GM23338 (cell line): ENCODE measurements around the gene C14orf132. TPM values are rescaled to one million over a fixed set of nuclear protein-coding genes. Genes with fewer than 3 reads are reported as not detected.

Experiments used
- ATAC-seq: fragments of 200-7000 bp; cut with Tn5 transposase; 3 replicates; pipeline ENCODE4 v1.9.1; 2020
- DNase-seq: peaks from one replicate; pipeline ENCODE4 v3.0.0-alpha.2; 2015; ENCODE audit warnings: low spot score
- H2AFZ ChIP-seq: fragments of 200-600 bp; sonication (generic); 2 replicates; pipeline ENCODE4 v1.8.0; 2016; ENCODE audit warnings: antibody characterized with exemption, mild to moderate bottlenecking, moderate library complexity
- H3F3A ChIP-seq: fragments of 200-600 bp; sonication (generic); replicated peaks from 2 replicates; pipeline ENCODE4 v1.8.0; 2017; ENCODE audit warnings: antibody characterized with exemption, mixed run types, low read depth
- H3K27ac ChIP-seq: fragments of 200-600 bp; sonication (generic); 2 replicates; pipeline ENCODE4 v1.6.1; 2016; ENCODE audit warnings: low read depth
- H3K27me3 ChIP-seq: fragments of 200-600 bp; sonication (generic); 2 replicates; pipeline ENCODE4 v1.8.0; 2016; ENCODE audit warnings: mild to moderate bottlenecking, mixed run types, moderate library complexity; ENCODE audit not compliant: insufficient read depth
- H3K36me3 ChIP-seq: fragments of 200-600 bp; sonication (generic); 2 replicates; pipeline ENCODE4 v1.8.0; 2016; ENCODE audit warnings: mild to moderate bottlenecking; ENCODE audit not compliant: insufficient read depth
- H3K4me1 ChIP-seq: fragments of 200-600 bp; sonication (generic); 2 replicates; pipeline ENCODE4 v1.8.0; 2016; ENCODE audit warnings: mild to moderate bottlenecking, moderate library complexity; ENCODE audit not compliant: insufficient read depth
- H3K4me2 ChIP-seq: fragments of 200-600 bp; sonication (generic); 2 replicates; pipeline ENCODE4 v1.7.1; 2017; ENCODE audit warnings: mixed run types
- H3K4me3 ChIP-seq: fragments of 200-600 bp; sonication (generic); 2 replicates; pipeline ENCODE4 v1.6.1; 2016; ENCODE audit warnings: mixed run types
- H3K79me2 ChIP-seq: fragments of 200-600 bp; sonication (generic); replicated peaks from 2 replicates; pipeline ENCODE4 v1.8.0; 2017; ENCODE audit warnings: mild to moderate bottlenecking; ENCODE audit not compliant: insufficient read depth
- H3K9me2 ChIP-seq: fragments of 200-600 bp; sonication (generic); 2 replicates; pipeline ENCODE4 v1.8.0; 2017; ENCODE audit not compliant: insufficient read depth
- H4K20me1 ChIP-seq: fragments of 200-600 bp; sonication (generic); replicated peaks from 2 replicates; pipeline ENCODE4 v1.8.0; 2017; ENCODE audit warnings: mild to moderate bottlenecking; ENCODE audit not compliant: insufficient read depth
- H3K27ac Mint-ChIP-seq: 2 replicates; pipeline ENCODE4 v1.8.0; 2020; ENCODE audit warnings: inconsistent platforms, mild to moderate bottlenecking, moderate library complexity, mixed read lengths
- H3K27me3 Mint-ChIP-seq: 3 replicates; pipeline ENCODE4 v1.8.0; 2022; ENCODE audit warnings: low read depth, mild to moderate bottlenecking, moderate library complexity, mixed read lengths, inconsistent platforms; ENCODE audit not compliant: insufficient read depth, poor library complexity
- H3K36me3 Mint-ChIP-seq: 3 replicates; pipeline ENCODE4 v1.8.0; 2021; ENCODE audit warnings: low read depth, mild to moderate bottlenecking, inconsistent platforms, moderate library complexity, mixed read lengths
- H3K4me1 Mint-ChIP-seq: 3 replicates; pipeline ENCODE4 v1.8.0; 2020; ENCODE audit warnings: mild to moderate bottlenecking, inconsistent platforms, mixed read lengths
- H3K4me3 Mint-ChIP-seq: 3 replicates; pipeline ENCODE4 v1.8.0; 2021; ENCODE audit warnings: moderate library complexity, mild to moderate bottlenecking, inconsistent platforms, mixed read lengths
- H3K9me3 Mint-ChIP-seq: 3 replicates; pipeline ENCODE4 v1.8.0; 2020; ENCODE audit warnings: moderate library complexity, mild to moderate bottlenecking, inconsistent platforms, mixed read lengths
- CREB1 ChIP-seq: fragments of 250-450 bp; sonication (Bioruptor Pico); IDR thresholded peaks from 2 replicates; pipeline ENCODE4 v1.5.0; 2020; ENCODE audit warnings: low read depth, mild to moderate bottlenecking, moderate library complexity
- CTCF ChIP-seq, 2 experiments: fragments of 200-600 bp in 1 of 2; sonication (generic) in 1 of 2; conservative IDR thresholded peaks; 2 replicates each; pipeline versions ENCODE4 v1.5.1 to v1.6.1; 2016 to 2017; ENCODE audit warnings: antibody characterized with exemption in 2 of 2, low read depth in 2 of 2, mild to moderate bottlenecking in 2 of 2, moderate library complexity in 1 of 2
- ETS1 ChIP-seq: IDR thresholded peaks from 2 replicates; pipeline ENCODE4 v1.6.1; 2016; ENCODE audit warnings: antibody characterized with exemption
- EZH2 ChIP-seq: fragments of 200-600 bp; sonication (generic); IDR thresholded peaks from one replicate; pipeline ENCODE4 v1.8.0; 2017; ENCODE audit warnings: antibody characterized with exemption, mild to moderate bottlenecking, low read depth; ENCODE audit not compliant: unreplicated experiment
- EZH2phosphoT487 ChIP-seq: fragments of 200-600 bp; sonication (generic); IDR thresholded peaks from one replicate; pipeline ENCODE4 v1.8.1; 2018; ENCODE audit warnings: antibody characterized with exemption; ENCODE audit not compliant: unreplicated experiment
- JUNB ChIP-seq: IDR thresholded peaks from one replicate; pipeline ENCODE4 v1.6.1; 2016; ENCODE audit warnings: antibody characterized with exemption; ENCODE audit not compliant: unreplicated experiment
- NANOG ChIP-seq: IDR thresholded peaks from 2 replicates; pipeline ENCODE4 v1.6.1; 2016; ENCODE audit warnings: antibody characterized with exemption, borderline replicate concordance
- POLR2AphosphoS5 ChIP-seq: IDR thresholded peaks from 2 replicates; pipeline ENCODE4 v1.6.1; 2016; ENCODE audit warnings: antibody characterized with exemption, low read depth
- REST ChIP-seq: IDR thresholded peaks from one replicate; pipeline ENCODE4 v1.6.1; 2018; ENCODE audit warnings: antibody characterized with exemption; ENCODE audit not compliant: unreplicated experiment
- STAT1 ChIP-seq: IDR thresholded peaks from one replicate; pipeline ENCODE4 v1.6.1; 2016; ENCODE audit warnings: antibody characterized with exemption; ENCODE audit not compliant: unreplicated experiment
- ZNF114 ChIP-seq: fragments of 250-450 bp; sonication (Bioruptor Pico); IDR thresholded peaks from 2 replicates; pipeline ENCODE4 v1.5.0; 2020; ENCODE audit warnings: mild to moderate bottlenecking, moderate library complexity
- ZNF331 ChIP-seq: fragments of 250-450 bp; sonication (Bioruptor Pico); IDR thresholded peaks from 2 replicates; pipeline ENCODE4 v1.5.0; 2020; ENCODE audit warnings: low read depth, mild to moderate bottlenecking, moderate library complexity
- ZNF462 ChIP-seq: fragments of 250-450 bp; sonication (Bioruptor Pico); IDR thresholded peaks from 2 replicates; pipeline ENCODE4 v1.5.0; 2020; ENCODE audit warnings: mild to moderate bottlenecking, moderate library complexity
- polyA plus RNA-seq: library from polyadenylated mRNA; unstranded; fragments of >200 nt; fragmentation: Nextera tagmentation; extraction: Ambion mirVana; gene quantifications from 2 replicates; pipeline ENCODE4 v1.2.1, GENCODE V29; 2016
- total RNA-seq: library from RNA; depleted of rRNA; stranded (reverse); fragments of >200 nt; shearing (Covaris generic); gene quantifications from 2 replicates; pipeline ENCODE4 v1.2.3, GENCODE V29; 2014

The C14orf132 gene
- total and polyA plus RNA-seq, 2 experiments from 2014 or later, result 13.8 to 16.2 TPM

GRCh38 chr14:96037891-96038557, 1.1 kb upstream of the C14orf132 start:
- peak overlapping the region; percentile 93; the same call in 1 of the 2 replicates for H2AFZ ChIP-seq
- no peaks in the 10 kb centered on the region for H3K9me2 ChIP-seq
- Mint-ChIP-seq H3K27me3 (peaks cover 27% of the 10 kb centered on the region), H3K27ac (no peak overlapping the region), H3K9me3 (no peaks in the 10 kb centered on the region), H3K4me3 (peak overlapping the region; percentile 67), H3K36me3 (no peaks in the 10 kb centered on the region; the same call in 2 of the 3 replicates), H3K4me1 (peaks cover 18% of the 10 kb centered on the region)
- no peak for TF ChIP-seq EZH2
- no peak for TF ChIP-seq CTCF (conservative IDR thresholded peaks at IDR 0.05; ENCODE audit: low read depth in 2 of 2)
- TF ChIP-seq POLR2AphosphoS5, result no peak
- TF ChIP-seq CREB1, result no peak
- TF ChIP-seq NANOG, result no peak
- no peak for TF ChIP-seq EZH2phosphoT487
- TF ChIP-seq STAT1, result no peak
- TF ChIP-seq ETS1, result no peak
- no peak for TF ChIP-seq ZNF114 (CRISPR knock-in tag)
- TF ChIP-seq ZNF331 (CRISPR knock-in tag), result no peak
- no peak for TF ChIP-seq ZNF462
- no peak for TF ChIP-seq REST
- no peak for TF ChIP-seq JUNB
- peak overlapping the region; percentile 83; the same call in 1 of the 2 replicates for H3K4me3 ChIP-seq
- H4K20me1 ChIP-seq, result peaks cover 5% of the 10 kb centered on the region; the same call in 1 of the 2 replicates
- H3F3A ChIP-seq, result peaks cover 2% of the 10 kb centered on the region; the same call in 1 of the 2 replicates
- DNase-seq (peak; percentile 40), ATAC-seq (peak; percentile 38)
- peaks cover 45% of the 10 kb centered on the region for H3K27me3 ChIP-seq
- peaks cover 19% of the 10 kb centered on the region for H3K79me2 ChIP-seq
- peaks cover 18% of the 10 kb centered on the region; the same call in 1 of the 2 replicates for H3K4me1 ChIP-seq
- H3K4me2 ChIP-seq, result peak overlapping the region; percentile 89
- no peaks in the 10 kb centered on the region for H3K36me3 ChIP-seq
- H3K27ac ChIP-seq, result no peak overlapping the region
